HepG2 (cell line): ENCODE measurements around the gene ACADS. TPM values are rescaled to one million over a fixed set of nuclear protein-coding genes. Genes with fewer than 3 reads are reported as not detected.
A peak's percentile ranks its signal among the peaks of the same experiment; 100 is the strongest.

Experiments used
- BRF2 ChIP-seq: sonication (generic); formaldehyde crosslinking; IDR thresholded peaks from 2 replicates; pipeline ENCODE4 v1.8.1; 2022; ENCODE audit warnings: mild to moderate bottlenecking, missing genetic modification reagents
- DZIP1 ChIP-seq: sonication (generic); formaldehyde crosslinking; IDR thresholded peaks from 2 replicates; pipeline ENCODE4 v1.5.0; 2020; ENCODE audit warnings: mild to moderate bottlenecking, missing genetic modification reagents
- ELK4 ChIP-seq: sonication (generic); formaldehyde crosslinking; IDR thresholded peaks from 2 replicates; pipeline ENCODE4 v1.9.0; 2021; ENCODE audit warnings: missing genetic modification reagents, borderline replicate concordance
- GMEB1 ChIP-seq: sonication (generic); formaldehyde crosslinking; IDR thresholded peaks from 2 replicates; pipeline ENCODE4 v1.5.1; 2020; ENCODE audit warnings: missing genetic modification reagents, mild to moderate bottlenecking, borderline replicate concordance
- MBNL3 ChIP-seq: fragments of 250-450 bp; sonication (Bioruptor Pico); conservative IDR thresholded peaks from 2 replicates; pipeline ENCODE4 v1.8.0; 2022; ENCODE audit warnings: mild to moderate bottlenecking, inconsistent platforms
- NRL ChIP-seq: sonication (generic); formaldehyde crosslinking; IDR thresholded peaks from 2 replicates; pipeline ENCODE4 v1.5.0; 2020; ENCODE audit warnings: missing genetic modification reagents, mild to moderate bottlenecking, moderate library complexity, borderline replicate concordance
- SAFB2 ChIP-seq: sonication (generic); formaldehyde crosslinking; IDR thresholded peaks from 2 replicates; pipeline ENCODE4 v1.5.1; 2020; ENCODE audit warnings: missing genetic modification reagents, low read depth, mild to moderate bottlenecking, borderline replicate concordance
- SALL1 ChIP-seq: sonication (generic); formaldehyde crosslinking; IDR thresholded peaks from 2 replicates; pipeline ENCODE4 v1.8.0; 2022; ENCODE audit warnings: mild to moderate bottlenecking, missing genetic modification reagents
- THAP11 ChIP-seq: IDR thresholded peaks from 2 replicates; pipeline ENCODE4 v1.6.1; 2016; ENCODE audit warnings: missing biosample characterization, missing genetic modification reagents
- ZBTB14 ChIP-seq: sonication (generic); formaldehyde crosslinking; IDR thresholded peaks from 2 replicates; pipeline ENCODE4 v1.4.0; 2020; ENCODE audit warnings: missing genetic modification reagents
- ZBTB43 ChIP-seq: sonication (generic); formaldehyde crosslinking; conservative IDR thresholded peaks from 2 replicates; pipeline ENCODE4 v1.4.0; 2020; ENCODE audit warnings: missing genetic modification reagents
- ZBTB7B ChIP-seq: sonication (generic); formaldehyde crosslinking; IDR thresholded peaks from 2 replicates; pipeline ENCODE4 v1.4.0; 2020; ENCODE audit warnings: missing genetic modification reagents
- ZNF232 ChIP-seq: sonication (generic); formaldehyde crosslinking; IDR thresholded peaks from 2 replicates; pipeline ENCODE4 v1.4.0; 2020; ENCODE audit warnings: missing genetic modification reagents, borderline replicate concordance
- ZNF432 ChIP-seq: sonication (generic); formaldehyde crosslinking; IDR thresholded peaks from 2 replicates; pipeline ENCODE4 v1.5.0; 2020; ENCODE audit warnings: missing genetic modification reagents, mild to moderate bottlenecking, borderline replicate concordance
- ZNF550 ChIP-seq: sonication (generic); formaldehyde crosslinking; IDR thresholded peaks from 2 replicates; pipeline ENCODE4 v1.4.0; 2020; ENCODE audit warnings: mild to moderate bottlenecking, missing genetic modification reagents, borderline replicate concordance
- ZNF7 ChIP-seq: IDR thresholded peaks from 2 replicates; pipeline ENCODE4 v1.6.1; 2016; ENCODE audit warnings: missing biosample characterization, missing genetic modification reagents
- ZNF720 ChIP-seq: sonication (generic); formaldehyde crosslinking; IDR thresholded peaks from 2 replicates; pipeline ENCODE4 v1.4.0; 2020; ENCODE audit warnings: missing genetic modification reagents
- polyA plus RNA-seq, 8 experiments: library from polyadenylated mRNA; depleted of rRNA in 3 of 8; stranded (reverse) in 7 of 8; unstranded in 1 of 8; fragments of >200 nt; fragmentation: Illumina TruSeq in 4 of 8; extraction: Trizol in 4 of 8; gene quantifications; 2 replicates each; pipeline versions ENCODE4 v1.2.1 to v1.2.3, GENCODE V29; 2011 to 2016; ENCODE audit warnings: low read depth in 4 of 8, missing spikeins in 1 of 8, mixed read lengths in 1 of 8; ENCODE audit not compliant: insufficient read depth in 1 of 8
- total RNA-seq, 5 experiments: library from RNA; depleted of rRNA; stranded (reverse); fragments of >200 nt; fragmentation: Illumina TruSeq; extraction: Trizol; gene quantifications; 2 replicates each; pipeline ENCODE4 v1.2.3, GENCODE V29; 2016; ENCODE audit warnings: low read depth in 1 of 5

The ACADS gene
- total and polyA plus RNA-seq, 2 of the 13 experiments (the other 11 are each of a cell fraction or from before 2014, with no cell fraction given), result 17.4 to 27.7 TPM

- TF ChIP-seq NRL, result no peak; the same call in 1 of the 2 replicates
- TF ChIP-seq SAFB2, result peak; percentile 73; the same call in 1 of the 2 replicates
- TF ChIP-seq ZNF550 (CRISPR knock-in tag), result no peak
- 0 out of 2 replicates have a peak, but pooled peaks have one; percentile 43 for TF ChIP-seq ZBTB43 (CRISPR knock-in tag)
- peak; percentile 35; the same call in 1 of the 2 replicates for TF ChIP-seq ZNF232 (CRISPR knock-in tag)
- TF ChIP-seq ELK4 (CRISPR knock-in tag), result peak; percentile 61; the same call in 1 of the 2 replicates
- no peak for TF ChIP-seq DZIP1
- TF ChIP-seq ZBTB7B (CRISPR knock-in tag), result 0 out of 2 replicates have a peak, but pooled peaks have one; percentile 42
- no peak for TF ChIP-seq ZNF432 (CRISPR knock-in tag)
- no peak for TF ChIP-seq ZNF720 (CRISPR knock-in tag)
- TF ChIP-seq THAP11, result peak; percentile 93
- TF ChIP-seq MBNL3 (CRISPR knock-in tag), result no peak
- peak; percentile 73 for TF ChIP-seq SALL1
- TF ChIP-seq BRF2 (CRISPR knock-in tag), result peak; percentile 82; the same call in 1 of the 2 replicates
- TF ChIP-seq ZBTB14, result no peak; the same call in 1 of the 2 replicates
- peak; percentile 72; the same call in 1 of the 2 replicates for TF ChIP-seq GMEB1
- no peak for TF ChIP-seq ZNF7
Observed at GRCh38 chr12:120686690-120687577, 38.7 kb upstream of the ACADS start, which contains the start of gene MLEC (continued).
